Measurements from ENCODE around the gene G3BP1.
"Not testable (repeated sequence)": the region's sequence is repeated elsewhere in the genome, so short reads cannot be mapped to it uniquely, and the experiment has no call there.

Gene G3BP1

GRCh38 chr5:151798674-151799073 lies 26.9 kb downstream of the G3BP1 start:
- DNase-seq (ENCODE audit: low spot score), result no peak

DNA sequence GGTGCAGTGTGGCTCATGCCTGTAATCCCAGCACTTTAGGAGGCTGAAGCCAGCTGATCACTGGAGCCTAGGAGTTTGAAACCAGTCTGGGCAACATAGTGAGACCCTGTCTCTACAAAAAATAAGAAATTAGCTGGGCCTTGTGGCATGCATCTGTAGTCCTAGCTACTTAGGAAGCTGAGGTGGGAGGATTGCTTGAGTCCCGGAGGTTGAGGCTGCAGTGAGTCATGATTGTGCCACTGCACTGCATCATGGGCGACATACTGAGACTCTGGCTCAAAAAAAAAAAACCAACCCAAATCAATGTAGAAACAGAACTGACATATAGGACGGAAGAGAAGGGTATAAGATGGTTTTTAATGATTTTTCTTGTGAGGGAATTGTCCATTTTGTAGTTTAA lies 27.7 kb downstream of the G3BP1 start:
- DNase-seq (ENCODE audit: low spot score), result no peak

GRCh38 chr5:151800532-151800931 lies 28.8 kb downstream of the G3BP1 start:
- DNase-seq (ENCODE audit: low spot score), result no peak

- no peak for DNase-seq (ENCODE audit: low spot score)
Observed at GRCh38 chr5:151805414-151806223, 33.9 kb downstream of the G3BP1 start.

DNA sequence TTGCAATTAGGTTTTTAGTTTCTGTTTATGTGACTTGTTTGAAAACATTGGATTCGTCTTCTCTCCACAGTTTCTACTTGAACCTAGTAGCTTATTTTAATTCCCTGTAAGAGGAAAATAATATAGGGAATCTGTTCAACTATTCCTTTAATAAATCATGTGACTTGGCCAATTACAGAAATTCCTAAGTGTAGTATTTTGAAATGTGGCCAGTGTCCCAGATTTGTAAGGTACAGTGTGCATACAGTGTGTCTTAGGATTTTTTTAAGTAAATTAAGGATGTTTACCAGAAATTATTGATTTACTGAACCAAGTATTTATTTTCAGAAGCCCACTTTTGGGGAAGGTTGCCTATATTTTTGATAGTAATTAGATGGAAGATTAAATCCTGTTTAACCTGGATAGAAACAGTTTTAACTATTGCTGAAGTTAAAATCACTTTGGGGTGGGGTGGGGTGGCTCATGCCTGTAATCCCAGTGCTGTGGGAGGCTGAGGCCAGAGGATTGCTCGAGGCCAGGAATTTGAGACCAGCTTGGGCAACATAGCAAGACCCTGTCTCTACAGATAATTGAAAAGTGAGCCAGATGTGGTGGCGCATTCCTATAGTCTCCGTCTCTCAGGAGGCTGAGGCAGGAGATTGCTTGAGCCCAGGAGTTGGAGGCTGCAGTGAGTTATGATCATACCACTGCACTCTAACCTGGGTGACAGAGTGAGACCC lies 36.9 kb downstream of the G3BP1 start:
- DNase-seq (ENCODE audit: low spot score), result no peak

GRCh38 chr5:151810449-151810848 lies 38.7 kb downstream of the G3BP1 start:
- no peak for DNase-seq (ENCODE audit: low spot score)

DNA sequence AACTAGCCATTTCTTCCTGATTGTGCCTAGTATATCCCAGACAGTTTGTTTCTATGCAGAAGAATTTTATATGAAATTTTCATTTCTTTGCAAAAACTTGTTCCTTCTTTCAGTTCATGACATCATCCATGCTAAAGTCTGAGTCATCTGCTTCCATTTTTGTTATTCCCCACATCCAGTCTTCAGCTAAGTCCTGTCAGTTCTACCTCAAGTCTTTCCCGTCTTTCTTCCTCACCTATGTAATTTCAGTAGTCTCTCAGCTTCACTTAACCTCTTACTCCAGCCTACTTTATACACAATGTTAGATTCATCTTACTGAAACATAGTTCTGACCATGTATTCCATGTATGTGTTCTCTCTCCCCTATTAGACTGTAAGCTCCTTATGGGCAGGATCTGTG lies 39.1 kb downstream of the G3BP1 start:
- no peak for DNase-seq (ENCODE audit: low spot score)

DNA sequence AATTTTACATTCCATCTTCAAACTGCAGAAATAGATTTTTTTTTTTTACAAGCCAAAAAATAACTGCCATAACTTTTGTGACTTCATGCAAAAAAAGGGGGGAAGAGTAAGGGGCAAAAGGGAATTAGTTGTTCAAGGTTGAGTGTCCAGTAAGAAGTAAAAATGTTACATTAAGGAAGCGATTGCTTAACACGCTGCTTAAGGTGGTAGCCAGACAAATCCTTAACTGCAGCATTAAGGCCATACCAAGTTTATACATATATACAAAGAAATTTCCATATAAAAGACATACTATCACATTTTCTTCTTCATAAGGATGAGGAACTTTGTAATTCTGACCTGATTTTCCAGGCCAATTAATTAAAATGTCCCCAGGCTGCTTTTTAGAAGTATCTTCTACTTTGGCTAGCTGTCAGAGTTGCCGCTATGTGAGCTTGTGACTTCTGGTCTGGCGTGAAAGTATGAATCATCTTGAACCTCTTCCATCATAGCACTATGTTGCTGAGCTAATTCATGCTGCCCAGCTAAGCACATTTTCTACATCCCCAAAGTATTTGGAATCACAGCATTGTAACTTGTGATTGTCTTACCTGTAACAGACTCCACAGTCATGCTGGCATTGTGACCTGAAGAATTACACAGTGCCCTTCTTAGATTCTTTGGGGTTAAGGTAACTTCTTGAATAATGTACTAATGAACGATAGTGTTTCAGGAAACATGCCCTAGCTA lies 40.0 kb downstream of the G3BP1 start:
- no peak for DNase-seq (ENCODE audit: low spot score)

- DNase-seq (ENCODE audit: low spot score), result no peak
Observed at GRCh38 chr5:151812757-151813309, 41.1 kb downstream of the G3BP1 start.

DNA sequence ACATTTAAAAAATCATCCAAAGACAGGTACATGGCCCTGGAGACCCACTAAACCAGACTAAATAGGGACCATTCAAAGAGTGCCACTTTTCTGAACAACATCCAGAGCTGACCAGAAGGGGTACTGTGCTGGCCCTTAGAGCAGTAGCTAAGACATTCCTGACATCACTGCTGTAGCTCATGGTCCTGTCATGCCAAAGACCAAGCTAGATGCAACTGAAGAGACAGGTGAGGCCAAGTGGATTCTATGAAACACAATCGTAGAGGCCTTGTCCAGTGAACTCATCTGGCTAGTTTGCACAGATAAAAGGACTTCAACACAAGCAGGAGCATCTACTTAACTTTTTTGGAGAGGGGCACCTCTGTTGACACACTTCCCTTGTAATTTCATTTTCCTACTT lies 43.3 kb downstream of the G3BP1 start:
- DNase-seq (ENCODE audit: low spot score), result no peak

DNA sequence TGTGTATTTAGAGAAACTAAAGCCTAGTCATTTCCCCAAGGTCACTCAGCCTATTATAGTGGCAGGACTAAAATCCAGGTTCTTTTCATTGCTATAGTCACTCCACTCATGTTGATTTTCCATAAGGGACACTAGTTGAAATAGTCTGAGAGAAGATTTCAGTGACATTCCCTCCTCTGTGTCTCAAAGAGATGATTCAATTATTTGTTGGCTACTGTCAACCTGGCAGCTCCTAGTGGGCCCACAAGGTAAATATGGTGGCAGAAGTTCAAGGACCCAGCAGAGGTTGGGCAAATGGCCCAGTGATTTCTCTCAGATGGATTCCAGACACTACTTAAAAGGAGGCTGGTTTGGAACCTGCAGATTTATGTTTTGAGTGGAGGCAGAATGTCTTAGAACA lies 48.1 kb downstream of the G3BP1 start:
- DNase-seq (ENCODE audit: low spot score), result no peak

DNA sequence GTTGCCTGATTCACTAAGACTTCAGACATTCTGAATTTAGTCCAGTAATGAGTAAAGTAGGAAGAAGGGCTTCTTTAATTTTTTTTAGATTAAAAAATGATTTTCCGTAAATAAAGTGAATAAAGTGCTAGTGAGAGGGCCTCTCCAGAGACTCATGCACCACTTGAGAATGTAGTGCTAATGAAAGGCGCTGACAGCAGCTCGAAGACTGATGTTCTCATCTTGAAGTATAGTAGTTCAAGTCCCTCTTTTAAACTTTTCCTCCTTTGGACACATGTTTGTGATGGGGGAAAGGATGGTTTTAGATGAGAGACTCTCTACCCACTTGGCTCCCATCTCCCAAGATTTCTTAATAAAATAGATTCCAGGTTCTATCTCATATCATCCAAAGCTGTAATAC lies 48.5 kb downstream of the G3BP1 start:
- DNase-seq (ENCODE audit: low spot score), result no peak

DNA sequence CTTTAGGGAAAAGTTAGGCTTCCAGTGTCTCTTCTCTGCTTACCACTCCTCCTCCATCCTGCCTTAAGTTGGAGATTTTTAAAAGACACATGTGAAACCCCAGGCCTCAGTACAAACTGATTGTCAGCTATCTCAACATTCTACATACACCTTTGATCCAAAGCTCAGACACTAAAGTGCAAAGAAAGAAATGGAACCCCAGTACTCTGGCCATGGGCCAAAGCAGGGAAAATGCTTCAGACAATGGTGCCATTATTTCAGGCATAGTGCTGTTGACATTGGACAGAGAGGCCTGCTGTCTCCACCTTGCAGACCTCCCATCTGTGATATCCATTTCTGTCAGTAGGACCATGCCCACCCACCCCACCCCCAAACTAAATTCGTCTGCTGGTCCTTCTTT lies 49.1 kb downstream of the G3BP1 start:
- no peak for DNase-seq (ENCODE audit: low spot score)

DNA sequence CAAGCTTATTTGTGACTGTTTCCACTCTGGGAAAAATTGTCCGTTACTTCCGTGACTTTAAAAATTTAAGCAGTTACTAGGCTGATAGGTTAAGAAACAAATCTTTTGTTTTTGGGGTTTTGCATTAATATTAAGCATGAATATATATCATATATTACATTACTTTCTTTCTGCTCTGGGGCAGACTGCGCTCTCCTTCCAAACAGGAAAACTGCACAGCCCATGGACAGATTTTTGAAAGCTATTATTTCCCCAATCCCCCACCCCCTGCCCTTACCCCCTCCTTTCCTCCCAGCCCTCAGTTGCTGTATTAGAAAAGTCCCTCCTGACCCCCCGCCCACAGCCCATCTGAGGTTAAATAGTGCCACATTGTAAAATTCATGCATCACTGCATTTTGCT lies 50.4 kb downstream of the G3BP1 start:
- no peak for DNase-seq (ENCODE audit: low spot score)

DNA sequence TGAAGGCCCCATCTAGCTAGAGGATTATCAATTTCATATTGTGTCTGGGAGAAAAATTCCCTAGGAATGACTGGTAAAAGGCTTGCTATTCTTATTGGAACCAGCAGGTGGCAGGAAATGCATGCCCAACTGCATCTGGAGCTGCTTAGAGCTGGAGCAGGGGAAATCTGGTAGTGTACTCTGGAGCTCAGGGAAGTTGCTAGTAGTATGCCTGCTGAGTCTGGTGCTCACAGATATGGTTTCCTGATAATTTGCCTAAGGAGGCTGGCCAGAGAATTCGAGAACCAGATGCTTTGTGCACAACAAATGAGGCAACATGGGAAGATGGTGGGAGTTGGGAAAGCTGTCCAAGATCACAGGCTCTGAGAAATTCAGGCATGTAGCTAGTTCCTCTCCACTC lies 53.7 kb downstream of the G3BP1 start:
- peak; percentile 68 for DNase-seq (ENCODE audit: low spot score)

- DNase-seq (ENCODE audit: low spot score), result no peak
Observed at GRCh38 chr5:151829370-151829769, 57.6 kb downstream of the G3BP1 start.

DNA sequence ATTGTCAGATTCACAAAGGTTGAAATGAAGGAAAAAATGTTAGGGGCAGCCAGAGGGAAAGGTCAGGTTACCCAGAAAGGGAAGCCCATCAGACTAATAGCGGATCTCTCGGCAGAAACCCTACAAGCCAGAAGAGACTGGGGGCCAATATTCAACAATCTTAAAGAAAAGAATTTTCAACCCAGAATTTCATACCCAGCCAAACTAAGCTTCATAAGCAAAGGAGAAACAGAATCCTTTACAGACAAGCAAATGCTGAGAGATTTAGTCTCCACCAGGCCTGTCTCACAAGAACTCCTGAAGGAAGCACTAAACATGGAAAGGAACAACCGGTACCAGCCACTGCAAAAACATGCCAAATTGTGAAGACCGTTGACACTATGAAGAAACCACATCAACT lies 61.1 kb downstream of the G3BP1 start:
- DNase-seq (ENCODE audit: low spot score), result not testable (repeated sequence)

DNA sequence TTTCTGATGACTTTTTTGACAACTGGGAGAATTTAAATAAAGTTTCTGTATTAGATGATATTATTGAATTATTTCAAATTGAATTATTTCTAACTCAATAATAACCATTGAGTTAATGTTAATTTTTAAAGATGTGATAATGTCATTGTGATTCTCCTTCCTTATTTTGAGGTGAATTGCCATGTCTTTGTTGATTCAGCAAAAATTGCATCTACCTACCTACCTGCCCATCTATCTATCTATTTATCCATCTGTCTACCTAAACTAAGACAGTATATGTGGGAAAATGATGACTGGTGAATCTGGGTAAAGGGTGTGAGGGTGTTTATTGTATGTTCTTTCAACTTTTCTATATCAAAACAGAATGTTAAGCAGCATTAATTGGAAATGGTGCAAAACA lies 75.0 kb downstream of the G3BP1 start:
- DNase-seq (ENCODE audit: low spot score), result no peak

DNA sequence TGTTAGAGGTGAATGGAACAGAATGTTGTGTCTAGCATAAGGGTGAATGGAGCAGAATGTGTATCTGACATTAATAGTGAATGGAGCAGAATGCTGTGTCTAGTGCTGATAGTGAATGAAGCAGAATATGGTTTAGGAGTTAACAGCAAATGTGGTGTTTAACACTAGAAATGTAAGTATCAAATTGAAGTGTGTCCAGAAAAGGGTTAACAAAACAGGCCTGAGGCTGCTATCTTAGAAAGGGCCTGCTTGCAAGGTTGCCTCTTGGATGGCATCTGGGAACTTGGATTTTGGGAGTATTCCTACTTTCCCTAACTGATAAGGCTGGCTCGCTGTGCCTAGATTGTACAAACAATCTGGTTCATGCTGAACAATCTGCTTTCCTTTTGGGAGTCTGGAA lies 76.1 kb downstream of the G3BP1 start:
- no peak for DNase-seq (ENCODE audit: low spot score)

DNA sequence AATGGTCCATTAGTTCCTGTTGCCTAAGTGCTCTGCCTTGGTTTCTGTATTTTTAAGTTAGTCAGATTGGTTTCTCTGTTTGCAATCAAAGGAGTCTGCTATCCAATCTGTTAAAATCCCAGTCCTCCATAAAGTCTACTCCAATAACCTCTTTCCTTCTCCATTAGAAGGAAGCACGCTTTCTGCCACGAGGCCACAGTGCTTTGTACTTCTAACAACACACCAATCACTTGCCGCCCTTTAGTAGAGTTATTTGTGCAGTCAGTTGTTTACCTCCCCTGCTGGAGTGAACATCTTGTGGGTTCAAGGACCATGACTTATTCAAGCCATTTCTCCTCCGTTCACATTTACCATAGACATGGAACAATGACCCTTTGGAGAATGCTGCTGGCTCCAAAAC lies 83.9 kb downstream of the G3BP1 start:
- no peak for DNase-seq (ENCODE audit: low spot score)

DNA sequence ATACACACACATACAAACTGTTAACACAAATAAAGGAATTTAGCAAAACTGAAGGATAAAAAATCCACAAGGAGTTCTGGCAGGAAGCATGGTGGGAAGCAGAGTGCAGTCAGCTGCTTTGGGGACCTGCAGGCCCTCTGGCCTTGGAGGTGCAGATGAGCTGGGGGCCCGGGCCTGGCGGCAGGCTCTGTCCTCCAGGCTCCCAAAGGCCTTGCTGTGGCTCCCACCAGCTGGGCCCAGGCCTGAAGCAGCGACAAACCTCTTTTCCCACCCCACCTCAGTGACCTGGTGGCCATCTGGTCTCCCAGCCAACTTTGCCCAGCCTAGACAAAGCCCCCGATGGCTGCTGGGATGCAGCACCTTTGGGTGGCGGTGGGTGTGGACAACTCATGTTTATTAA lies 85.1 kb downstream of the G3BP1 start:
- no peak for DNase-seq (ENCODE audit: low spot score)

DNA sequence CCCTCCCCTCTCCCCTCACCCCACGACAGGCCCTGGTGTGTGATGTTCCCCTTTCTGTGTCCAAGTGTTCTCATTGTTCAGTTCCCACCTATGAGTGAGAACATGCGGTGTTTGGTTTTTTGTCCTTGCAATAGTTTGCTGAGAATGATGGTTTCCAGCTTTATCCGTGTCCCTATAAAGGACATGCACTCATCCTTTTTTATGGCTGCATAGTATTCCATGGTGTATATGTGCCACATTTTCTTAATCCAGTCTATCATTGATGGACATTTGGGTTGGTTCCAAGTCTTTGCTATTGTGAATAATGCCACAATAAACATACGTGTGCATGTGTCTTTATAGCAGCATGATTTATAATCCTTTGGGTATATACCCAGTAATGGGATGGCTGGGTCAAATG lies 89.1 kb downstream of the G3BP1 start:
- DNase-seq (ENCODE audit: low spot score), result not testable (repeated sequence)

Data from AG08396 (cell line).